Measurements from ENCODE around the gene TOMT. TPM values are rescaled to one million over a fixed set of nuclear protein-coding genes. Genes with fewer than 3 reads are reported as not detected.

TOMT gene
- total RNA-seq, result not detected

GRCh38 chr11:72105888-72106287 is at the start of gene TOMT:
Gene TOMT (plus strand): TSS chr11:72105924. CDS start chr11:72105952, 28 bp downstream.

GRCh38 chr11:72080326-72081183 is 25.2 kb upstream of the TOMT start, which contains the start of the genes LRRC51 and NUMA1:
Gene LRRC51 (plus strand): TSS chr11:72080850. CDS start chr11:72089084, 8,234 bp downstream.
Gene NUMA1 (minus strand): TSS chr11:72080542. CDS start chr11:72035943, 44,599 bp downstream.

GRCh38 chr11:72102946-72103753 is 2.6 kb upstream of the TOMT start, which contains the start of gene LAMTOR1:
Gene LAMTOR1 (minus strand): TSS chr11:72103297. CDS start chr11:72103224, 73 bp downstream.

DNA sequence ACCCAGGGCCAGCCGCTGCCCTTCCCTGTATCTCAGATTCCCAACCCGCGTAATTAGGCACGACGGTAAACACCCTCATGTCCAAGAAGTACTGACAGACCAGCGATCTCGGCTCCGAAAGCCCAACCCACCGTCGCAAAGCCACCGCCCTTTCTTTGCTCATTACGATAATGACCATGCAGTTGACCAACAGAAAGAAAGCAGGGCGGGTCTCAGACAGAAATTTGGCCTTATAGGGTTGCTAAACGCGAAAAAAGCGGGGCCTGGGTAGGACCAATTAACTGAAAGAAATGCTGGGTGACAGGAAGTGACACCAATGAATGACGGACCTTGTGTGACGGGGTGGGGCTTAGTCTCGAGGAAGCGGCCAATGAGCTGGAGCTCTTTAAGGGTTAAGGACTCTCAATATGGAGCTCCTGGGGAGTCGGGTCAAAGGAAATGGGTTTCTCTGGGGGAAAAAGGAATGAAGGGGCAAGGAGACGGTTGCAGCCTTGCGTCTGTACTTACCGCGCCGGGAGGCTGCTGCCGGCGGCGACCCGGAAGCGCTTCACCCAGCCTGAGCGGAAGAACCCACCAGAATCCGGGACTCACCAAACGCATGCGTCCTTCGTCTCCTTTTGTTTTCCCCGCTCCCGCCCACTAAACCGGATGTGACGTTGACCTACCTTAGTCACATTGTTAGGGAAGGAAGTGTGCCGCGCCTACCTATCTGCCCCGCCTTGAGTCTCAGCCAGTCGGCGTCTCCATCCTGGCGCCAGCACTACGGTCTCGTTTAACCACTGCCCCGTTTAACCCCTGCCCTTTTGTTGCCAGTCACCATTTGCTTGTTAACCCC is 6.6 kb downstream of the TOMT start, which contains the start of gene ANAPC15:
TSS of gene ANAPC15 (minus strand) at position 553 of the 835 bp plus-strand sequence. CDS start 1,419 bp downstream, outside the sequence.

GRCh38 chr11:72135473-72135872 is 29.7 kb downstream of the TOMT start, which contains the start of gene FOLR3:
Gene FOLR3 (plus strand): TSS chr11:72135725. CDS start chr11:72135953, 228 bp downstream.

Small RNA genes within 50 kb of the gene (microRNA-seq; reads per million reads assigned to microRNA genes)
- not detected for gene MIR3165 (ENCODE audit: borderline microRNAs expressed, borderline replicate concordance)

Other genes starting within 250 kb of the TOMT start
- gene DEFB131B, start 227.5 kb upstream of the TOMT start, total RNA-seq, result not detected
- gene XNDC1N, start 177.3 kb upstream of the TOMT start, total RNA-seq, result 10 to 100 TPM; 12.3 to 14.1 TPM
- 10 to 100 TPM; 20.9 to 22.4 TPM for gene RNF121, start 176.9 kb upstream of the TOMT start, total RNA-seq
- gene IL18BP, start 107.0 kb upstream of the TOMT start, total RNA-seq, result 10 to 100 TPM; 13.3 to 16.6 TPM
- gene NUMA1, start 25.4 kb upstream of the TOMT start, total RNA-seq, result 100 to 1,000 TPM; 218 to 220 TPM
- 1 to 10 TPM; 6.0 TPM for gene LRRC51, start 25.1 kb upstream of the TOMT start, total RNA-seq
- gene LAMTOR1, start 2.6 kb upstream of the TOMT start, total RNA-seq, result 10 to 100 TPM; 72.8 to 75.1 TPM
- 10 to 100 TPM; 74.3 to 78.6 TPM for gene ANAPC15, start 6.8 kb downstream of the TOMT start, total RNA-seq
- gene FOLR3, start 29.8 kb downstream of the TOMT start, total RNA-seq, result not detected
- not detected for gene FOLR1, start 86.2 kb downstream of the TOMT start, total RNA-seq
- gene FOLR2, start 110.9 kb downstream of the TOMT start, total RNA-seq, result not detected
- gene INPPL1, start 118.8 kb downstream of the TOMT start, total RNA-seq, result 100 to 1,000 TPM; 120 to 131 TPM
- gene PHOX2A, start 138.3 kb downstream of the TOMT start, total RNA-seq, result not detected